Measurements from ENCODE around the gene SNX27.

- no peak for TF ChIP-seq GATA2 (IDR thresholded peaks at IDR 0.05; ENCODE audit: low read depth, low read length)
- no peak for TF ChIP-seq GATA3 (IDR thresholded peaks at IDR 0.05; ENCODE audit: low read depth, low read length)
These were observed 43.5 kb downstream of the SNX27 start for GRCh38 chr1:151655371-151655770.
